Kidney (tissue), 14 donors: ENCODE data around the gene GPR143. TPM values are rescaled to one million over a fixed set of nuclear protein-coding genes. Genes with fewer than 3 reads are reported as not detected.

Experiments
- DNase-seq, 5 donors: peaks; one replicate each; pipeline ENCODE4 v3.0.0-alpha.2; 2013 to 2020
- FAIRE-seq: peaks from 2 replicates; lab custom pipeline; 2012; peaks lifted over from hg19 to GRCh38; lab: Jason Lieb, UNC
- H3K27ac ChIP-seq, 2 donors: one replicate each; pipeline ENCODE4 v1.7.0; 2013; ENCODE audit warnings: low read depth in 2 of 2, low read length in 2 of 2, inconsistent platforms in 1 of 2
- H3K27me3 ChIP-seq: one replicate; pipeline ENCODE4 v1.7.1; 2013; ENCODE audit warnings: low read length, inconsistent platforms; ENCODE audit not compliant: control insufficient read depth, insufficient read depth
- H3K36me3 ChIP-seq, 3 donors: one replicate each; pipeline versions ENCODE4 v1.7.0 to v1.7.1; 2013; ENCODE audit warnings: low read length in 3 of 3, control low read depth in 1 of 3, inconsistent platforms in 1 of 3; ENCODE audit not compliant: insufficient read depth in 3 of 3, control insufficient read depth in 2 of 3
- H3K4me1 ChIP-seq, 3 donors: one replicate each; pipeline versions ENCODE4 v1.7.0 to v1.7.1; 2013; ENCODE audit warnings: low read length in 3 of 3, inconsistent platforms in 1 of 3, low read depth in 1 of 3; ENCODE audit not compliant: control insufficient read depth in 2 of 3, insufficient read depth in 2 of 3
- H3K4me3 ChIP-seq, 3 donors: one replicate each; pipeline versions ENCODE4 v1.7.0 to v1.8.1; 2013; ENCODE audit warnings: low read length in 3 of 3, control low read depth in 1 of 3, inconsistent platforms in 1 of 3
- H3K9ac ChIP-seq, 3 donors: one replicate each; pipeline versions ENCODE4 v1.7.0 to v1.7.1; 2013; ENCODE audit warnings: low read length in 3 of 3, control low read depth in 1 of 3, inconsistent platforms in 1 of 3
- H3K9me3 ChIP-seq, 3 donors: one replicate each; pipeline versions ENCODE4 v1.7.0 to v1.7.1; 2013; ENCODE audit warnings: low read length in 3 of 3, control low read depth in 1 of 3, inconsistent platforms in 1 of 3; ENCODE audit not compliant: control insufficient read depth in 2 of 3, insufficient read depth in 1 of 3
- intact Hi-C: fragments of 100-400 bp; cut with DNase I; formaldehyde crosslinking; loops from one replicate; pipeline ENCODE4 v1.11.1; 2022
- polyA plus RNA-seq: library from polyadenylated mRNA; stranded (reverse); fragments of 350-450 nt; fragmentation: Illumina TruSeq; extraction: RNeasy Lipid Tissue Mini Kit (QIAGEN cat#74804); gene quantifications from one replicate; pipeline ENCODE4 v1.2.3, GENCODE V29; 2014; ENCODE audit warnings: low read depth, low replicate concordance; ENCODE audit not compliant: insufficient read depth
- total RNA-seq: library from RNA; stranded (reverse); fragmentation: NEBNext Ultra II Directional; extraction: Animal tissue kit (Norgen Biotek cat#: 25700); gene quantifications from one replicate; pipeline ENCODE4 v1.2.1, GENCODE V29; 2021
- TF ChIP-seq, protein P1 (sequence below): IDR thresholded peaks from 3 replicates; pipeline ENCODE4 v1.5.1; 2012; ENCODE audit warnings: mild to moderate bottlenecking, moderate library complexity, borderline replicate concordance; ENCODE audit not compliant: insufficient read depth; ENCODE audit errors: extremely low read depth
- donor health status: control.
- donor health status: control.
- donor health status: control.
- donor health status: control.
- donor health status: control.
- donor health status: DM: yes; HTN: yes; CAD: no.
- donor health status: Normal renal cell carcinoma (clear cell type).

GPR143 gene
- total and polyA plus RNA-seq, 2 donors from 2014 or later = 8.2 to 8.7 TPM

DNA sequence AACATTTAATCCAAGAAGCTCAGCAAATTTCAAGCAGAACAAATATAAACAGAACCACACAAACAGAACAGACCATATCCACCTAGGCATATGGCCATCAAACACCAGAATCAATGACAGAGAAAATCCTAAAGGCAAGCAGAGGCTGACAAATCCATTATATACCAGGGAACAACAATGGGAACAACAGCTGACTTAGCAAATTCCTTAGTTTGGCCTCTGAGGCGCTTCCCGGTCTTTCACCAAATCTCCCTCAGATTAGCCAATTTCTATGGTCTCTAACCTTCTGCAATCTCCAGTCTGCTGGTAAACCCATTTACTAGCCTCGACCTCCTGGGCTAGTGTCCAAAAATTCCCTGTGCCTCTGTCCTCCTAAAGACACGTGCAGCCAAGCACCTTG lies 59.2 kb downstream of the GPR143 start:
- Histone ChIP-seq H3K9ac (no peak overlapping the region), H3K27me3 (no peaks in the 10 kb centered on the region), H3K9me3 (peaks cover 0 to 2% (median 0%) of the 10 kb centered on the region in 3 donors), H3K36me3 (peaks cover 0 to 10% (median 4%) of the 10 kb centered on the region in 3 donors), H3K27ac (no peak overlapping the region), H3K4me1 (peaks cover 0 to 3% (median 2%) of the 10 kb centered on the region in 3 donors), H3K4me3 (no peak overlapping the region)
- TF ChIP-seq, protein P1, sequence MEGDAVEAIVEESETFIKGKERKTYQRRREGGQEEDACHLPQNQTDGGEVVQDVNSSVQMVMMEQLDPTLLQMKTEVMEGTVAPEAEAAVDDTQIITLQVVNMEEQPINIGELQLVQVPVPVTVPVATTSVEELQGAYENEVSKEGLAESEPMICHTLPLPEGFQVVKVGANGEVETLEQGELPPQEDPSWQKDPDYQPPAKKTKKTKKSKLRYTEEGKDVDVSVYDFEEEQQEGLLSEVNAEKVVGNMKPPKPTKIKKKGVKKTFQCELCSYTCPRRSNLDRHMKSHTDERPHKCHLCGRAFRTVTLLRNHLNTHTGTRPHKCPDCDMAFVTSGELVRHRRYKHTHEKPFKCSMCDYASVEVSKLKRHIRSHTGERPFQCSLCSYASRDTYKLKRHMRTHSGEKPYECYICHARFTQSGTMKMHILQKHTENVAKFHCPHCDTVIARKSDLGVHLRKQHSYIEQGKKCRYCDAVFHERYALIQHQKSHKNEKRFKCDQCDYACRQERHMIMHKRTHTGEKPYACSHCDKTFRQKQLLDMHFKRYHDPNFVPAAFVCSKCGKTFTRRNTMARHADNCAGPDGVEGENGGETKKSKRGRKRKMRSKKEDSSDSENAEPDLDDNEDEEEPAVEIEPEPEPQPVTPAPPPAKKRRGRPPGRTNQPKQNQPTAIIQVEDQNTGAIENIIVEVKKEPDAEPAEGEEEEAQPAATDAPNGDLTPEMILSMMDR = no peak
- no peak for DNase-seq
- FAIRE-seq = no peak
- intact Hi-C loops = no loop called here

DNA sequence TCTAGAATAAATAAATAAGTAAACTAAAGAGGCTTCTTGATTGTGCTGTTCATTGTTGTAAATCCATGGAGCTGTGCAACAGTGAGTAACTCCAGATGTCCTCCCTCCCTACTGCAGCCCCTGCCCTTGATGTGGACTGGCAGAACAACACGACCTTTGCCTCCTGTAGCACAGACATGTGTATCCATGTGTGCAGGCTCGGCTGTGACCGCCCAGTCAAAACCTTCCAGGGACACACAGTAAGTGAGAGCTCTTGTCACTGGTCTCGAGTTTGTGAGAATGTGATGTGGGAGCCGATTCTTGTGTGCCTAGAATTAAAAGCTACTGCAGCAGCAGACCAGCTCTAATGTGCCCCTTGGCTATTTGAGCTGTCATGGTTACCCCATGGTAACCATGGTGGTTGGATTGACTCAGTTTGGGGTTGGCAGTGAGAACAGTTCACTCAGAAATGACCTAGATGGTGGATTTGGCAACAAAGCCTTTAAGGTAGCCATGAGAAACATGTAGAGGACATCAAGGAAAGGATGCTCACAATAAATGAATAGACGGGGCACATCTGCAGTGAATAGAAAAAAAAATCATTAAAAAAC lies 60.7 kb downstream of the GPR143 start:
- no peaks in the 10 kb centered on the region for H3K27me3 ChIP-seq
- peaks cover 0 to 3% (median 2%) of the 10 kb centered on the region in 3 donors for H3K4me1 ChIP-seq
- no peak for FAIRE-seq
- H3K27ac ChIP-seq = no peak overlapping the region
- intact Hi-C loops = no loop called here
- TF ChIP-seq, protein P1 = no peak
- peaks cover 0 to 2% (median 0%) of the 10 kb centered on the region in 3 donors for H3K9me3 ChIP-seq
- H3K36me3 ChIP-seq = peaks cover 0 to 11% (median 3%) of the 10 kb centered on the region in 3 donors
- DNase-seq = peak in 1 of 5 donors; percentile 14
- H3K9ac ChIP-seq = no peak overlapping the region
- no peak overlapping the region for H3K4me3 ChIP-seq

DNA sequence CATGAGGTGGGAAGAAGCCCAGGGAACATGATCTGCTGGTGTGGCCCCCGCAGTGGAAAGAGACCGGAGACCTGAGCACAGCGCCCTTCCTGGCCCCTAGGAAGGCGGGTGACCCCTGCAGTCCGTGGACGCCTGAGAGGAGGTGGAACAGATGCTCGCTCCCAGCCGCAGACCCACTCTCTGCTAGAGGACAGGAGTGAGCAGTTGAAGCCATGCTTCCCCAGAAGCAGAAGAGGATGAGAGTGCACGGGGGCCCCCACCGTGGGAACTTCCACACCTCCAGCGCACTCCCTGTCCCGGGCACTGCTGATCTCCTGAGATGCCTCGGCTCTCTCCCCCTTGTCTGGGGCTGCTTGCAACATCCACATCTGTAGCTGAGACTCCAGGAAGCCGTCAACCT lies 62.2 kb downstream of the GPR143 start:
- intact Hi-C loops = no loop called here
- H3K36me3 ChIP-seq = peaks cover 0 to 7% (median 6%) of the 10 kb centered on the region in 3 donors
- H3K27ac ChIP-seq = no peak overlapping the region
- no peak overlapping the region for H3K9ac ChIP-seq
- peaks cover 0 to 2% (median 0%) of the 10 kb centered on the region in 3 donors for H3K9me3 ChIP-seq
- no peak overlapping the region for H3K4me3 ChIP-seq
- DNase-seq = no peak
- H3K4me1 ChIP-seq = peaks cover 0 to 2% (median 0%) of the 10 kb centered on the region in 3 donors
- TF ChIP-seq, protein P1 = no peak
- FAIRE-seq = no peak
- H3K27me3 ChIP-seq = no peaks in the 10 kb centered on the region
